ENCODE measurements around the gene TUBA4A. TPM values are rescaled to one million over a fixed set of nuclear protein-coding genes. Genes with fewer than 3 reads are reported as not detected.

The TUBA4A gene
- total RNA-seq, 2 experiments from 2014 or later = 261 to 339 TPM

- ChIA-PET POLR2A (no interaction called here), CTCF (interaction anchor here (0.6 to 2.6 kb wide), 4 partner anchors 37 to 986 kb away, joined by 3 to 7 read pairs (median 5); partner anchors contain the start of gene TUBA4A)
- Mint-ChIP-seq H3K9me3 (no peaks in the 10 kb centered on the region), H3K4me3 (no peak overlapping the region), H3K4me1 (peaks cover 60% of the 10 kb centered on the region), H3K36me3 (ENCODE audit: low read depth) (peaks cover 28% of the 10 kb centered on the region), H3K27ac (no peak overlapping the region), H3K27me3 (no peaks in the 10 kb centered on the region)
- DNase-seq = no peak
Measured at GRCh38 chr2:219213026-219213415, 40.7 kb downstream of the TUBA4A start.

GRCh38 chr2:219210886-219211362 lies 42.8 kb downstream of the TUBA4A start:
- no peaks in the 10 kb centered on the region for H3K27me3 Mint-ChIP-seq
- H3K9me3 Mint-ChIP-seq = no peaks in the 10 kb centered on the region
- no peak for DNase-seq
- H3K27ac Mint-ChIP-seq = peak overlapping the region; percentile 94
- H3K36me3 Mint-ChIP-seq (ENCODE audit: low read depth) = peaks cover 29% of the 10 kb centered on the region
- ChIA-PET CTCF (interaction anchor here (0.6 to 2.6 kb wide), 22 partner anchors 9 to 603 kb away, joined by 3 to 18 read pairs (median 4); partner anchors contain the start of genes DNAJB2, PLCD4 and TUBA4A), POLR2A (no interaction called here)
- peaks cover 58% of the 10 kb centered on the region for H3K4me1 Mint-ChIP-seq
- H3K4me3 Mint-ChIP-seq = no peak overlapping the region

- no peak for DNase-seq
- ChIA-PET POLR2A (no interaction called here), CTCF (interaction anchor here (2.1 to 2.6 kb wide), 2 partner anchors 35 to 51 kb away, joined by 6 to 18 read pairs; no protein-coding TSS in a partner anchor)
- Mint-ChIP-seq H3K36me3 (ENCODE audit: low read depth) (peaks cover 29% of the 10 kb centered on the region), H3K4me3 (no peak overlapping the region), H3K4me1 (peaks cover 60% of the 10 kb centered on the region), H3K27me3 (no peaks in the 10 kb centered on the region), H3K27ac (peak overlapping the region; percentile 94), H3K9me3 (no peaks in the 10 kb centered on the region)
Measured at GRCh38 chr2:219210196-219210885, 43.4 kb downstream of the TUBA4A start.

- H3K27me3 Mint-ChIP-seq = no peaks in the 10 kb centered on the region
- POLR2A ChIA-PET = no interaction called here
- CTCF ChIA-PET = interaction anchor here (0.7 to 1.6 kb wide), 7 partner anchors 17 to 313 kb away, joined by 3 to 5 read pairs (median 4); partner anchors contain the start of gene CNPPD1
- peaks cover 60% of the 10 kb centered on the region for H3K4me1 Mint-ChIP-seq
- H3K36me3 Mint-ChIP-seq (ENCODE audit: low read depth) = peaks cover 25% of the 10 kb centered on the region
- H3K9me3 Mint-ChIP-seq = peaks cover 2% of the 10 kb centered on the region
- peak overlapping the region; percentile 94 for H3K27ac Mint-ChIP-seq
- peak overlapping the region; percentile 36 for H3K4me3 Mint-ChIP-seq
- no peak for DNase-seq
Measured at GRCh38 chr2:219209236-219210195, 44.2 kb downstream of the TUBA4A start.

- Mint-ChIP-seq H3K4me1 (peaks cover 58% of the 10 kb centered on the region), H3K36me3 (ENCODE audit: low read depth) (peaks cover 20% of the 10 kb centered on the region)
Measured at GRCh38 chr2:219207884-219208740, 45.6 kb downstream of the TUBA4A start.

GRCh38 chr2:219207134-219207883 lies 46.4 kb downstream of the TUBA4A start:
- ChIA-PET CTCF (interaction anchor here (0.9 to 2.0 kb wide), 10 partner anchors 10 to 311 kb away, joined by 3 to 13 read pairs (median 4); partner anchors contain the start of genes GLB1L, STK16 and TUBA4B), POLR2A (interaction anchor here (0.6 to 1.4 kb wide), 2 partner anchors 14 to 27 kb away, joined by 4 to 7 read pairs; no protein-coding TSS in a partner anchor)
- H3K36me3 Mint-ChIP-seq (ENCODE audit: low read depth) = peaks cover 20% of the 10 kb centered on the region
- H3K27me3 Mint-ChIP-seq = no peaks in the 10 kb centered on the region
- peaks cover 58% of the 10 kb centered on the region for H3K4me1 Mint-ChIP-seq
- no peak for DNase-seq
- H3K4me3 Mint-ChIP-seq = peak overlapping the region; percentile 80
- H3K27ac Mint-ChIP-seq = peak overlapping the region; percentile 95
- H3K9me3 Mint-ChIP-seq = peaks cover 3% of the 10 kb centered on the region

More at GRCh38 chr2:219207884-219208740, 45.6 kb downstream of the TUBA4A start:
- Mint-ChIP-seq H3K27ac (peak overlapping the region; percentile 95), H3K4me3 (peak overlapping the region; percentile 80), H3K9me3 (peaks cover 3% of the 10 kb centered on the region), H3K27me3 (no peaks in the 10 kb centered on the region)
- no peak for DNase-seq
- CTCF ChIA-PET = interaction anchor here (0.8 to 2.0 kb wide), 11 partner anchors 9 to 312 kb away, joined by 3 to 6 read pairs (median 4); partner anchors contain the start of genes CNPPD1 and TUBA4B
- POLR2A ChIA-PET = interaction anchor here (0.6 kb wide), 1 partner anchor 15 kb away, joined by 7 read pairs; no protein-coding TSS in a partner anchor

- CTCF ChIA-PET = interaction anchor here (1.1 to 2.0 kb wide), 10 partner anchors 10 to 88 kb away, joined by 3 to 13 read pairs (median 4); partner anchors contain the start of genes CNPPD1, GLB1L, STK16 and TUBA4B
- H3K36me3 Mint-ChIP-seq (ENCODE audit: low read depth) = peaks cover 16% of the 10 kb centered on the region
Measured at GRCh38 chr2:219206328-219207133, 47.2 kb downstream of the TUBA4A start, which contains the start of gene ZFAND2B. Gene ZFAND2B (plus strand): TSS chr2:219206782. CDS start chr2:219206988, 206 bp downstream.

GRCh38 chr2:219205981-219206327 lies 47.8 kb downstream of the TUBA4A start:
- Mint-ChIP-seq H3K36me3 (ENCODE audit: low read depth) (peaks cover 16% of the 10 kb centered on the region), H3K4me3 (peak overlapping the region; percentile 80), H3K4me1 (peaks cover 46% of the 10 kb centered on the region), H3K27me3 (no peaks in the 10 kb centered on the region), H3K9me3 (peaks cover 3% of the 10 kb centered on the region), H3K27ac (peak overlapping the region; percentile 95)
- DNase-seq = no peak
- ChIA-PET CTCF (interaction anchor here (1.2 to 1.9 kb wide), 8 partner anchors 10 to 89 kb away, joined by 3 to 13 read pairs (median 4); partner anchors contain the start of gene CNPPD1), POLR2A (interaction anchor here (1.2 to 1.4 kb wide), 3 partner anchors 24 to 26 kb away, joined by 3 to 4 read pairs (median 4); partner anchors contain the start of genes ANKZF1 and ATG9A)

More at GRCh38 chr2:219206328-219207133, 47.2 kb downstream of the TUBA4A start, which contains the start of gene ZFAND2B:
- POLR2A ChIA-PET = interaction anchor here (0.5 to 1.4 kb wide), 4 partner anchors 21 to 26 kb away, joined by 3 to 4 read pairs (median 4); partner anchors contain the start of genes ANKZF1 and ATG9A
- peaks cover 3% of the 10 kb centered on the region for H3K9me3 Mint-ChIP-seq
- peak; percentile 95 for DNase-seq
- H3K4me3 Mint-ChIP-seq = peak within 1 kb of the TSS; percentile 80
- no peaks in the 10 kb centered on the region for H3K27me3 Mint-ChIP-seq
- peak within 1 kb of the TSS; percentile 95 for H3K27ac Mint-ChIP-seq
- peaks cover 52% of the 10 kb centered on the region for H3K4me1 Mint-ChIP-seq

- peak overlapping the region; percentile 80 for H3K4me3 Mint-ChIP-seq
- peaks cover 45% of the 10 kb centered on the region for H3K4me1 Mint-ChIP-seq
Measured at GRCh38 chr2:219205165-219205538, 48.6 kb downstream of the TUBA4A start.

More at GRCh38 chr2:219205165-219205538, 48.6 kb downstream of the TUBA4A start:
- peaks cover 16% of the 10 kb centered on the region for H3K36me3 Mint-ChIP-seq (ENCODE audit: low read depth)
- H3K9me3 Mint-ChIP-seq = peaks cover 3% of the 10 kb centered on the region
- H3K27ac Mint-ChIP-seq = peak overlapping the region; percentile 64
- DNase-seq = no peak
- ChIA-PET CTCF (interaction anchor here (0.6 to 1.8 kb wide), 5 partner anchors 9 to 307 kb away, joined by 3 to 5 read pairs (median 4); partner anchors contain the start of gene CNPPD1), POLR2A (no interaction called here)
- no peaks in the 10 kb centered on the region for H3K27me3 Mint-ChIP-seq

Data from activated CD4-positive, alpha-beta T cell treated with anti-CD3 and anti-CD28 coated beads, Interleukin-2, amount 10 ng/mL, durations not matched to agents 7 days and 5 days (primary cell).